K562 (cell line): ENCODE data around the gene CTIF. TPM values are rescaled to one million over a fixed set of nuclear protein-coding genes. Genes with fewer than 3 reads are reported as not detected.

Source experiments
- ATAC-seq: fragments of 200-7000 bp; cut with Tn5 transposase; 3 replicates; pipeline ENCODE4 v1.9.1; 2020; ENCODE audit warnings: moderate library complexity
- BruUV-seq: library from RNA; stranded (reverse); fragments of 400-500 nt; replicated peaks from 2 replicates; lab custom pipeline; 2021; lab: Mats Ljungman, UMichigan
- CTCF ChIA-PET: fragments of 300-600 bp; formaldehyde crosslinking; extraction: SDS; loops from one replicate; lab custom pipeline; 2021; ENCODE audit warnings: low intra/inter-chr PET ratio; lab: Yijun Ruan, JAX
- POLR2A ChIA-PET: fragments of 300-600, 350-650 bp; sonication (Branson Sonifier 250); formaldehyde crosslinking; extraction: SDS; loops from one replicate; lab custom pipeline; 2021; ENCODE audit warnings: antibody characterized with exemption, inconsistent platforms; lab: Yijun Ruan, JAX
- DNase-seq, 4 experiments: peaks; one replicate each; pipeline versions ENCODE4 v3.0.0 to v3.0.0-alpha.2; 2011 to 2018; ENCODE audit warnings: low spot score in 3 of 4, mixed read lengths in 3 of 4; ENCODE audit errors: extremely low read depth in 1 of 4
- FAIRE-seq: peaks from 2 replicates; lab custom pipeline; 2011; peaks lifted over from hg19 to GRCh38; lab: Jason Lieb, UNC
- H2AFZ ChIP-seq: 2 replicates; pipeline ENCODE4 v1.6.0; 2011; ENCODE audit warnings: low read depth, low read length, control low read depth, inconsistent platforms
- H3K27ac ChIP-seq: fragments of 200-600 bp; 3 replicates; pipeline ENCODE4 v1.8.0; 2011; ENCODE audit warnings: low read depth, mild to moderate bottlenecking, control low read depth, inconsistent platforms, low read length, moderate library complexity, mixed read lengths; ENCODE audit errors: extremely low read depth
- H3K27me3 ChIP-seq, 2 experiments: fragments of 300-600 bp in 1 of 2; 2 replicates in 1 of 2; 3 replicates in 1 of 2; pipeline versions ENCODE4 v1.6.0 to v1.8.0; 2011; ENCODE audit warnings: inconsistent platforms in 2 of 2, low read length in 2 of 2, mild to moderate bottlenecking in 1 of 2, mixed read lengths in 1 of 2, moderate library complexity in 1 of 2; ENCODE audit not compliant: control insufficient read depth in 2 of 2, insufficient read depth in 2 of 2
- H3K36me3 ChIP-seq: fragments of 300-600 bp; 3 replicates; pipeline ENCODE4 v1.8.0; 2011; ENCODE audit warnings: mild to moderate bottlenecking, low read length, inconsistent platforms; ENCODE audit not compliant: control insufficient read depth, insufficient read depth
- H3K4me1 ChIP-seq, 2 experiments: fragments of 200-600 bp in 1 of 2; replicated peaks in 1 of 2; 2 replicates in 1 of 2; 3 replicates in 1 of 2; pipeline versions ENCODE4 v1.5.1 to v1.8.0; 2011; ENCODE audit warnings: inconsistent platforms in 2 of 2, low read length in 2 of 2, mild to moderate bottlenecking in 1 of 2, mixed read lengths in 1 of 2, moderate library complexity in 1 of 2; ENCODE audit not compliant: control insufficient read depth in 2 of 2, insufficient read depth in 2 of 2
- H3K4me2 ChIP-seq: 2 replicates; pipeline ENCODE4 v1.6.1; 2011; ENCODE audit warnings: low read length, control low read depth, inconsistent platforms, mixed read lengths; ENCODE audit not compliant: insufficient read depth
- H3K4me3 ChIP-seq: fragments of 200-600 bp; sonication (generic), shearing (Covaris generic); 2 replicates; pipeline ENCODE4 v1.5.1; 2016; ENCODE audit warnings: control low read depth, inconsistent platforms
- H3K79me2 ChIP-seq: fragments of 200-600 bp; 3 replicates; pipeline ENCODE4 v1.8.0; 2011; ENCODE audit warnings: low read length, inconsistent platforms; ENCODE audit not compliant: control insufficient read depth, insufficient read depth
- H3K9ac ChIP-seq, 2 experiments: 2 replicates each; pipeline versions ENCODE4 v1.6.0 to v1.6.1; 2011; ENCODE audit warnings: low read depth in 2 of 2, low read length in 2 of 2, control low read depth in 1 of 2, inconsistent platforms in 1 of 2, mild to moderate bottlenecking in 1 of 2, mixed read lengths in 1 of 2; ENCODE audit not compliant: insufficient read depth in 1 of 2
- H3K9me1 ChIP-seq: one replicate; pipeline ENCODE4 v1.6.0; 2011; ENCODE audit warnings: inconsistent platforms, mild to moderate bottlenecking, low read length, moderate library complexity; ENCODE audit not compliant: control insufficient read depth, insufficient read depth
- H3K9me3 ChIP-seq: replicated peaks from 2 replicates; pipeline ENCODE4 v1.5.1; 2011; ENCODE audit warnings: low read depth, low read length, inconsistent platforms; ENCODE audit not compliant: control insufficient read depth, insufficient read depth
- H4K20me1 ChIP-seq: replicated peaks from 2 replicates; pipeline ENCODE4 v1.6.1; 2011; ENCODE audit warnings: low read length, inconsistent platforms, mixed read lengths; ENCODE audit not compliant: control insufficient read depth, insufficient read depth
- ADNP ChIP-seq: fragments of 200-800 bp; sonication (Bioruptor generic); IDR thresholded peaks from 2 replicates; pipeline ENCODE4 v1.6.1; 2016; ENCODE audit warnings: missing genetic modification characterization, missing compliant biosample characterization
- BCL6 ChIP-seq: fragments of 250-450 bp; sonication (Bioruptor Pico); IDR thresholded peaks from 2 replicates; pipeline ENCODE4 v1.4.0; 2020
- BCOR ChIP-seq: fragments of 450-650 bp; IDR thresholded peaks from 2 replicates; pipeline ENCODE4 v1.6.1; 2016
- CBX1 ChIP-seq: sonication (generic); IDR thresholded peaks from 2 replicates; pipeline ENCODE4 v1.6.1; 2016; ENCODE audit warnings: antibody characterized with exemption, low read depth, mild to moderate bottlenecking
- CBX8 ChIP-seq: fragments of 200-600 bp; sonication (generic); IDR thresholded peaks from 2 replicates; pipeline ENCODE4 v1.6.1; 2012; ENCODE audit warnings: borderline replicate concordance, mixed run types, low read depth, mild to moderate bottlenecking, moderate library complexity, mixed read lengths, low read length, control low read depth, inconsistent platforms; ENCODE audit not compliant: poor library complexity, severe bottlenecking; ENCODE audit errors: extremely low read depth
- FOXJ3 ChIP-seq: sonication (generic); formaldehyde crosslinking; IDR thresholded peaks from 2 replicates; pipeline ENCODE4 v1.4.0; 2020; ENCODE audit warnings: mild to moderate bottlenecking, missing genetic modification reagents
- FUS ChIP-seq: fragments of 200-400 bp; formaldehyde crosslinking; optimal IDR thresholded peaks from 2 replicates; pipeline ENCODE3; 2017; ENCODE audit warnings: low read depth, low read length
- HLTF ChIP-seq: fragments of 450-650 bp; IDR thresholded peaks from 2 replicates; pipeline ENCODE4 v1.6.1; 2016
- HMG20A ChIP-seq: fragments of 450-650 bp; formaldehyde crosslinking; conservative IDR thresholded peaks from 2 replicates; pipeline ENCODE4 v1.4.0; 2020; ENCODE audit warnings: mild to moderate bottlenecking, mixed read lengths
- MED1 ChIP-seq: sonication (generic); formaldehyde crosslinking; IDR thresholded peaks from 2 replicates; pipeline ENCODE4 v1.8.1; 2023; ENCODE audit warnings: missing genetic modification reagents, borderline replicate concordance
- RFX7 ChIP-seq: fragments of 250-450 bp; sonication (Bioruptor Pico); IDR thresholded peaks from 2 replicates; pipeline ENCODE4 v1.5.1; 2021; ENCODE audit warnings: mild to moderate bottlenecking
- TCF7 ChIP-seq: sonication (generic); IDR thresholded peaks from 2 replicates; pipeline ENCODE4 v1.6.1; 2016; ENCODE audit warnings: antibody characterized with exemption, borderline replicate concordance
- ZBTB17 ChIP-seq: fragments of 450-650 bp; formaldehyde crosslinking; IDR thresholded peaks from 2 replicates; pipeline ENCODE4 v1.4.0; 2020; ENCODE audit warnings: mild to moderate bottlenecking
- ZNF146 ChIP-seq: IDR thresholded peaks from one replicate; pipeline ENCODE4 v1.6.1; 2018; ENCODE audit warnings: missing compliant biosample characterization; ENCODE audit not compliant: unreplicated experiment
- ZNF699 ChIP-seq: fragments of 250-450 bp; sonication (Bioruptor Pico); IDR thresholded peaks from 2 replicates; pipeline ENCODE4 v1.8.0; 2021; ENCODE audit warnings: mild to moderate bottlenecking, moderate library complexity; ENCODE audit not compliant: insufficient replicate concordance
- WGBS: fragments of 100-300 bp; shearing (Covaris generic); methylation state at CpG from one replicate; pipeline ENCODE4 v1.1.6; 2016; ENCODE audit warnings: low coverage, mixed read lengths; ENCODE audit not compliant: insufficient coverage; ENCODE audit errors: missing lambda C conversion rate; 5-methylcytosine and 5-hydroxymethylcytosine counted together
- in situ Hi-C: fragments of 300-500 bp; cut with MboI; formaldehyde crosslinking; loops from 4 replicates; pipeline ENCODE4 v1.15.0; 2018; ENCODE audit warnings: inconsistent platforms, mixed read lengths
- intact Hi-C: fragments of 100-400 bp; cut with micrococcal nuclease; formaldehyde crosslinking; loops from 2 replicates; pipeline ENCODE4 v1.14.2; 2022
- polyA plus RNA-seq, 8 experiments: library from polyadenylated mRNA; depleted of rRNA in 4 of 8; stranded (reverse) in 5 of 8; unstranded in 3 of 8; fragments of >200 nt; fragmentation: Nextera tagmentation in 2 of 8; fragmentation: Illumina TruSeq in 1 of 8; extraction: Ambion mirVana in 2 of 8; extraction: Trizol in 1 of 8; gene quantifications; 2 replicates each; pipeline versions ENCODE4 v1.2.1 to v1.2.3, GENCODE V29; 2011 to 2014; ENCODE audit warnings: inconsistent platforms in 1 of 8, missing spikeins in 1 of 8
- total RNA-seq, 7 experiments: library from RNA; depleted of rRNA in 6 of 7; stranded (reverse); fragments of >200 nt in 6 of 7; fragmentation: Illumina TruSeq in 2 of 7; extraction: Trizol in 2 of 7; gene quantifications; 2 replicates each; pipeline versions ENCODE4 v1.2.1 to v1.2.3, GENCODE V29; 2011 to 2021; ENCODE audit warnings: low replicate concordance in 1 of 7
- TF ChIP-seq, protein P1 (sequence below), 2 experiments: IDR thresholded peaks in 1 of 2; conservative IDR thresholded peaks in 1 of 2; 2 replicates each; pipeline ENCODE4 v1.6.1; 2016; ENCODE audit warnings: low read depth in 2 of 2, mild to moderate bottlenecking in 1 of 2, missing compliant biosample characterization in 1 of 2, missing genetic modification characterization in 1 of 2, moderate library complexity in 1 of 2

The CTIF gene
- total and polyA plus RNA-seq, 9 of the 15 experiments (the other 6 are each of a cell fraction or from before 2014, with no cell fraction given) = 0.17 to 11.5 (median 2.2) TPM

- no peak for TF ChIP-seq TCF7
- no peak for TF ChIP-seq RFX7 (CRISPR knock-in tag)
- TF ChIP-seq ZNF699 (CRISPR knock-in tag) = no peak
- TF ChIP-seq FOXJ3 = no peak
These were observed 7.8 kb upstream of the CTIF start (continued) for GRCh38 chr18:48531082-48531403.

DNA sequence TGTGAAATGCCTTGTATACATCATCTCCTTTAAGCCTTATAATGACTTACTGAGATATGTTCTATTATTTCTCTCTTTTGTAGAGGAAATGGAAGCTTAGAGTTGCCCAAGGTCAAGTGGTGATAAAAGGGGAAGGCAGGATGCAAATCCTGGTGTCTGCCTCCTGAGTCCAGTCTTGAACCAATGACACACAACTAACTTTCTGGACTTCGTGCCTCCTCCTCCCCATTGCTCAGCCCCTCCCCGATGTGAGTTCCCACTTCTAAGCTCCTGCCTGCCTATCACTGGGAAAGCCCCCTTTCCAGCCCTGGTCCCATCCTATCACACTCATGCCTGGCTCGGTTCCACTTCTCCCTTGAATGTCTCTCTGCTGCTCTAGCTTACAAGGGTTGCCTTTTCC lies 6.9 kb upstream of the CTIF start:
- Histone ChIP-seq H3K36me3 (no peaks in the 10 kb centered on the region), H3K4me1 (no peaks in the 10 kb centered on the region; a peak in 1 of 5 replicates), H3K4me2 (no peak overlapping the region), H3K27me3 (peaks cover 0 to 4% of the 10 kb centered on the region in 2 experiments; a peak in 3 of 5 replicates), H4K20me1 (no peaks in the 10 kb centered on the region), H3K27ac (no peak overlapping the region), H2AFZ (no peak overlapping the region), H3K9ac (no peak overlapping the region), H3K9me3 (no peaks in the 10 kb centered on the region), H3K4me3 (no peak overlapping the region), H3K9me1 (no peaks in the 10 kb centered on the region), H3K79me2 (no peaks in the 10 kb centered on the region)
- BruUV-seq = no TSS peak
- POLR2A ChIA-PET = interaction anchor here (0.7 kb wide), 1 partner anchor 382 kb away, joined by 4 read pairs; no protein-coding TSS in a partner anchor
- in situ Hi-C loops (no loop called here), intact Hi-C loops (no loop called here)
- DNase-seq (no peak), FAIRE-seq (no peak), ATAC-seq (no peak)
- TF ChIP-seq MED1 (CRISPR knock-in tag) (no peak), BCOR (no peak), ZBTB17 (CRISPR knock-in tag) (no peak), HLTF (no peak), HMG20A (CRISPR knock-in tag) (no peak), CBX1 (no peak), FUS (no peak), FOXJ3 (no peak), CBX8 (no peak), ZNF146 (CRISPR knock-in tag) (no peak), BCL6 (no peak), ADNP (no peak)
- TF ChIP-seq, protein P1, sequence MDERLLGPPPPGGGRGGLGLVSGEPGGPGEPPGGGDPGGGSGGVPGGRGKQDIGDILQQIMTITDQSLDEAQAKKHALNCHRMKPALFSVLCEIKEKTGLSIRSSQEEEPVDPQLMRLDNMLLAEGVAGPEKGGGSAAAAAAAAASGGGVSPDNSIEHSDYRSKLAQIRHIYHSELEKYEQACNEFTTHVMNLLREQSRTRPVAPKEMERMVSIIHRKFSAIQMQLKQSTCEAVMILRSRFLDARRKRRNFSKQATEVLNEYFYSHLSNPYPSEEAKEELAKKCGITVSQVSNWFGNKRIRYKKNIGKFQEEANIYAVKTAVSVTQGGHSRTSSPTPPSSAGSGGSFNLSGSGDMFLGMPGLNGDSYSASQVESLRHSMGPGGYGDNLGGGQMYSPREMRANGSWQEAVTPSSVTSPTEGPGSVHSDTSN (CRISPR knock-in tag; IDR thresholded peaks at IDR 0.05; ENCODE audit: low read depth) = no peak
- TF ChIP-seq, protein P1 (tag; conservative IDR thresholded peaks at IDR 0.05; ENCODE audit: low read depth) = no peak
- CTCF ChIA-PET = no interaction called here
- 0% methylated on average over 3 of the region's 3 CpGs for WGBS
